Anterior cingulate cortex (tissue), 58 donors: ENCODE results near the gene PLCH2.
A peak's percentile ranks its signal among the peaks of the same experiment; 100 is the strongest.
"Not testable (repeated sequence)": the region's sequence is repeated elsewhere in the genome, so short reads cannot be mapped to it uniquely, and the experiment has no call there.

Source experiments
- DNase-seq, 58 donors: peaks; one replicate each; lab custom pipeline; 2025; lab: John Stamatoyannopoulos, UW

PLCH2 gene

GRCh38 chr1:2458687-2459086 is 17.4 kb upstream of the PLCH2 start:
- DNase-seq = no peak

DNA sequence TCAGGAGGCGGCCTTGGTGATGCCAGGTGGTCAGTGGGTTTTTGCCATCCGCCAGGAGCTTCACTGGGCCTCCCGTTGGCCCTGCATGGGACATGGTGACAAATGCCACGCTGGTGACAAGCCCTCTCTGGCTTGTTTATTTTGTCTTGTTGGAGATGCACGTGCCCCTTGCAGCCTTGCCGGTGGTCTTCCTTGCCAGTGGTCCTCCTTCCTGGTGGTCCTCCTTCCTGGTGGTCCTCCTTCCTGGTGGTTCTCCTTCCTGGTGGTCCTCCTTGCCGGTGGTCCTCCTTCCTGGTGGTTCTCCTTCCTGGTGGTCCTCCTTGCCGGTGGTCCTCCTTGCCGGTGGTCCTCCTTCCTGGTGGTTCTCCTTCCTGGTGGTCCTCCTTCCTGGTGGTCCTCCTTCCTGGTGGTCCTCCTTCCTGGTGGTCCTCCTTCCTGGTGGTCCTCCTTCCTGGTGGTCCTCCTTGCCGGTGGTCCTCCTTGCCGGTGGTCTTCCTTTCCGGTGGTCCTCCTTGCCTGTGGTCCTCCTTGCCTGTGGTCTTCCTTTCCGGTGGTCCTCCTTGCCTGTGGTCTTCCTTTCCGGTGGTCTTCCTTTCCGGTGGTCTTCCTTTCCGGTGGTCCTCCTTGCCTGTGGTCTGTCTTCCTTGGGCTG is 16.9 kb upstream of the PLCH2 start:
- not testable (repeated sequence) for DNase-seq

- DNase-seq = peak in 55 of 58 donors; percentile 35 to 90 (median 74)
These were observed 16.3 kb upstream of the PLCH2 start for GRCh38 chr1:2459757-2460156.

- no peak for DNase-seq
These were observed 15.9 kb upstream of the PLCH2 start for GRCh38 chr1:2460203-2460602.

- peak in 8 of 58 donors; percentile 7 to 42 (median 28) for DNase-seq
These were observed 14.9 kb upstream of the PLCH2 start for GRCh38 chr1:2460996-2461751.

- DNase-seq = no peak
These were observed 13.3 kb upstream of the PLCH2 start for GRCh38 chr1:2462819-2463218.

DNA sequence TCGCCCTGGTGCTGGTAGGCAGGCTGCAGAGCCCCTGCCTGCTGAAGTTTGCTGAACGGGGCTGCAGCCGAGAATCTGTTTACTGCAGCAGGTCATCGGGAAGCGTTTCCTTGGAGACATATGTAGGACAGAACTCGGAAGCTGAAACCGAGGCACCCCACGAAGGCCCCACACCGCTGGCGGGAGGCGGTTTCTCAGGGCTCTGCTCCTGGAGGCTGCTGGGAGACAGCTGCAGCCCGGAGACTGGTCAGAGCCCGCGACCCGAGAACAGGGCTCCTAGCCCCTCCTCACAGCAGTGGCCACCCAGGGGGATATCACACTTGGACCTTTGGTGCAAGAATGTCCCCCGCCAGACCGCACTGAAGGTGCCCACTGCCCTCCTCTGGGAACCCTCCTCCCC is 12.7 kb upstream of the PLCH2 start:
- no peak for DNase-seq

GRCh38 chr1:2465371-2466269 is 10.5 kb upstream of the PLCH2 start:
- no peak for DNase-seq

DNA sequence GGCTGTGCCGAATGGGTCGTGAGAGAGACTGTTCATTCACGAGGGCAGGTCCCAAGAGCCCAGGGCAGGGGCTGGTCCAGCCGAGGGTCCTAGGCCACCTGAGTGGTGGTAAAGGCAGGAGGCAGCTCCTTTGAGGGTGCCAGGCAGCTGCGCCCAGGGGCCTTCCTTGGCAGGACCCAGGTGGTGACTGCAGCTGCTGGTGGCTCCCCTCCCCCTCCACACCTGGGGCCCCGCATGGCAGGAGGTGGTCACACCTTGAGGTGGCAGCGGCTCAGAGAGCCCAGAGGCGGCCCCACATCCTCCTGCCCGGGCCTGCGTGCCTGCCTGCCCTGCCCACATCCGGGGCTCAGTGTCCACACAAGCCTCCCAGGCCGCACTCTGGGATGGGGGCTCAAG is 9.8 kb upstream of the PLCH2 start:
- no peak for DNase-seq

DNA sequence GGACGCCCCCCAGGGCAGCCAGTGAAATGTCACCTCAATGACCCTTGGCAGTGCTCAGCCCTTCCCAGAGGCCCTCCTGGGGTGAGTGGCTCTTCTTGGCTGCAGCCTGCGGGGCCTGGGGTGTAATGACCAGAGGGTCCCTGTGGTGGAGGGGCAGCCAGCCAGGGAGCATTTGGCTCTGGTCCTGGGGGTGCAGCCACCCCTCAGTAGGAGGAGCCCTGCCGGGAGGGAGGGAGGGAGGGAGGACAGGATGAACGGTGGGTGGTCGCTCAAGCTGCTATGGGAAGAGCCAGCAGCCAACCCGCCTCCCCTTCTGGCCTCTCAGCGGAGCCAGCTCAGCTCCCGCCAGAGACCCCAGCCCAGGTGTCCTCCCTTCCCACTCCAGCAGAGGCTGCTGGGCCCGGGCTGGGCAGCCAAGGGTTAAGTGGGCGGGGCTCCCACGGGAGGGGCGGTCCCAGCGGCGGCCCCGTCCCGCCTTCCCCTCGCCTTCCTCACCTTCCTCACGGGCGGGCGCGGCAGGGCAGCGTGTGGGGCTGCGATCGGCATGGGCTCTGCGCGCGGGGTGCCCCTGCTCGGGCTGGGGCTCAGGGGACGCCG is 9.0 kb upstream of the PLCH2 start:
- peak in 3 of 58 donors; percentile 6 to 79 (median 26) for DNase-seq

- no peak for DNase-seq
These were observed 8.0 kb upstream of the PLCH2 start for GRCh38 chr1:2468041-2468472.

DNA sequence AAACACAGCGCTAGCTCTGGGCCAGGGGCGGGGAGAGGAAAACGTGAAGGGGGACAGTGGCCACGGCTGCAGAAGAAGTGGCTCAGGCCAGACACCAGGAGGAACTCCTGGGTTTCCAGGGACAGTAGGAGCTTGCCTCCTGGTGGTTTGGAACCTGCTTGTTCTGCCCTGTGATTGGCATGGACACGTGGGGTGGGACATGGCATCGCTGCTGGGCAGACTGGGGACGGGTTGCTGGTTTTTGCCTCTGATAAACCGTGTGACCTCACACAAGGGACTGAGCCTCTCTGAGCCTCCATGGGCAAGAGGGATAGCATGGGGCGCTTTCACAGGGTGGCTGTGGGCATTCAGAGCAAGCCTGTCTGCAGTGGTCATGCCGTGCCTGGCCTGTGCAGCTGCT is 7.5 kb upstream of the PLCH2 start:
- no peak for DNase-seq

- no peak for DNase-seq
These were observed 6.8 kb upstream of the PLCH2 start for GRCh38 chr1:2469103-2469940.

DNA sequence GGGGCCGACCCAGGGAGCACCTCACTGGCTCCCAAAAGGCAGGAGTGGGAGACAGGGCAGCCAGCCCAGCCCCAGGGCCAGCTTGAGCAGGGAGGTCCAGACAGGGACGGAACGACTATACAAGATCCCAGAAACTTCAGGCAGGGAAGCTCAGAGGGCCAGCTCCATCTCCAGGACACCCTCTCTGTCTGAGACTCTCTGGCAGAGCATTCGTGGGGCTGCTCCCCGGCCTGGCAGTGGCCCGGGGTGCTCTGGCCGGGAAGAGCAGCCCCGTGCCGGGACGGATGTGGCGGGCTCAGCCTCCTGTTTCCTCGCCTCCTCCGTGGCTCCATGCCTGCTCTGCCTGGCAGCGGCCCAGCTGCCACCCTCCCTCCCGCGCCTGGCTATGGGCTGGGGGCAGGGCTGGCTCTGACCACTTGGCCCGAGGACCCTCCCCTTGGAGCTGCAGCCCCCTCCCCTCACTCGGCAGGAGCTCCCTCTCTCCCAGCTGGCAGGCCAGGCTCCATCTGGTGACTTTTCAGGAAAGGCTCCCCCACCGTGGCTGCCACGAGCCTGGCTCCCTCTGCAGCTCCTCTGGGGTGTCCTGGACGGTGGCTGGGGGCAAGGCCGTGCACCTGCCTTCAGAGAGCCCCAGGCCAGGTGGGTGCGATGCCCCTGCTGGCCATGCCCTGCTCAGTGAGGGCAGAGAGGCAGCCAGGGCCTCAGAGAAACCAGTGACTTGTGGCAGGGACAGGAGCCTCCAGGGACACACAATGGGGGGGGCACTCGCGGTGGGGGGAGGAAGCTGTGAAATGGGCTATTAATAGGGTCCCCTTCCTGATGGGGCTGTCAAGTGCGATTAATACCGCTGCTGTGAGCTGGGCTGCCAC is 5.6 kb upstream of the PLCH2 start:
- peak in 5 of 58 donors; percentile 21 to 28 (median 26) for DNase-seq

DNA sequence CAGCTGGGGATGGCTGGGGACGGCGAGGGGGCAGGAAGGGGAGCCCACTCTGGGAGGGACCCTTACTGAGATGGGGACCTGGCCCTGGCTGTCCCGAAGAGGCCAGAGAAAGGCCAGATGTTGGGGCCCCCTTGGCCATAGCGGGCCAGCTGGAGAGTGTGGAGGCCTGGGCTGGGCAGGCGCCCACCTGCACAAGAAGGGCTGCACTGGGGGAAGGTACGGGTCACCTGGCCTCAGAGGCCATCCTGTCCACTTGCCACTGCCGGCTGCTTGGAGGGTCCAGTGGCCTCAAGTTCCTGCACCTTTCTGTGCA is 5.0 kb upstream of the PLCH2 start:
- no peak for DNase-seq

- no peak for DNase-seq
These were observed 4.5 kb upstream of the PLCH2 start for GRCh38 chr1:2471587-2472001.

DNA sequence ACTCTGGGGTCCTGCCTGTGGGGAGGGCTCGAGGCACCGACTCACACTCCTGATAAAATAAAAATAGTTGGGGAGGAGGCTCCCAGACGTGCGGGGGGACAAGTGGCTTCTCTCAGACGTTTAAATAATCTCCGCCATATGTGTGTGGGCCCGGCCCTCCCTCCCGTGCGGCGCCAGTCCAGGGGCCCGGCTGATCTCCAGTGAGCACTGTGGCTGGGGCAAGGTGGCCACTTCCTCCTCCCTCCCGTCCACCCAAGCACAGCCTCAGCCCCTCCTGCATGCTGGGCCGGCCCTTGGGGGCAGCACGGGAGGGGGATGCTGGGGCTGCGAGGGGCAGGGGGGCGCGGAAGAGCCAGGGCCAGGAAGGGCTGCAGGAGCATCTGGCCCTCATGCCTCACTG is 4.0 kb upstream of the PLCH2 start:
- peak in 1 of 58 donors; percentile 5 for DNase-seq

GRCh38 chr1:2472561-2473177 is 3.4 kb upstream of the PLCH2 start:
- DNase-seq = no peak
